ENCODE data around the gene ACAP2. TPM values are rescaled to one million over a fixed set of nuclear protein-coding genes. Genes with fewer than 3 reads are reported as not detected.
"Not testable (repeated sequence)": the region's sequence is repeated elsewhere in the genome, so short reads cannot be mapped to it uniquely, and the experiment has no call there.

Gene ACAP2
- total RNA-seq (10 to 100 TPM; 39.5 to 42.9 TPM), polyA plus RNA-seq (47.0 TPM)

DNA sequence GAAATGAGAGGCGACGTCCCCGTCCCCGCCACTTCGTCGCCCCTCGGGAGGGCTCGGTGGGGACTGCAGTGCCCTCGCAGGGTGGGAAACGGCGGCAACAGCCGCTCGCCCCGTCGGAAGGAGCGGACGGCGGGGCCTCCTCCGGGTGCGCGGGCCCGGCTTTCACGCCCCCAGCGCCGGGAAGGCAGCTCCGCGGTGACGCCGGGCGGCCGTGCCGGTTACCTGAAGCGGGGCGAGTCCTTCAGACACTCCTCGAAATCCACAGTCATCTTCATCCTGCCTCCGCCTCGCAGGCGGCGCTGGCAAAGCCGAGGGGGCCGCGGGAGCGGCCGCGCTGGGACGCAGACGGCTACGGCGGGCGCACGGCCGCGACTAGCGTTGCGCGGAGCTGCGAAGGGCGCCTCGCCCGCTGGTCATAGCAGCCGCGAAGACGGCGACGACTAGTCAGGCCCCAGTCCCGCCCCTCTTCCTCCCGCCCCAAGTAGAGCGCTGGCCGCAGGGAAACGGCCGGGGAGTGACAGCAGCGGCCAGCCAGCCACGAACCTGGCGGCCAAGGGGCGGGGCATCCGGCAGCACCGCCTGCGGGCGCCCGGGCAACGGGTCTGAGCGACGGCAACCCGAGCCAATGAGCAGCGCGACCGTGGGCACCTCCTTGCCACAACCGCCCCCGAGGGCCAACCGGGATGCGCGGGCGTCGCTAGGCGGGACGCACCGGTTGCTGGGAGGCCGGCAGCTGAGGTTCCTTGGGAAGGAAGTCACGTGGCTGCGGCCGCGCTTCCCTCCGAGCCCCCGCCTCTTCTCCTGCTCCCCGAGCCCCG is at the start of gene ACAP2:
TSS of gene ACAP2 (minus strand) at position 448 of the 818 bp plus-strand sequence. CDS start at position 275, 173 bp downstream.
- Mint-ChIP-seq H3K4me3 (peak within 1 kb of the TSS; percentile 90 to 97 (median 95)), H3K36me3 (peaks cover 0 to 13% (median 0%) of the 10 kb centered on the region in 3 donors), H3K4me1 (peaks cover 40 to 60% (median 51%) of the 10 kb centered on the region in 3 donors), H3K27ac (peak within 1 kb of the TSS; percentile 87 to 97 (median 94)), H3K9me3 (no peaks in the 10 kb centered on the region), H3K27me3 (no peaks in the 10 kb centered on the region)
- Histone ChIP-seq H3K27ac (ENCODE audit: low read depth, low read length) (peak within 1 kb of the TSS; percentile 79), H3K4me1 (ENCODE audit: insufficient read depth, low read length) (peaks cover 39% of the 10 kb centered on the region), H3K36me3 (ENCODE audit: insufficient read depth, low read length) (no peaks in the 10 kb centered on the region), H3K9me3 (ENCODE audit: low read length) (no peaks in the 10 kb centered on the region), H3K27me3 (ENCODE audit: insufficient read depth, low read length, poor library complexity, severe bottlenecking) (no peaks in the 10 kb centered on the region), H3K4me3 (ENCODE audit: low read length) (peak within 1 kb of the TSS; percentile 79)
- ChIA-PET CTCF (interaction anchor here (0.6 to 1.7 kb wide), 5 partner anchors 9 to 848 kb away, joined by 3 to 8 read pairs (median 3); partner anchors contain the start of genes PPP1R2 and XXYLT1), POLR2A (interaction anchor here (0.6 to 2.5 kb wide), 4 partner anchors 9 to 172 kb away, joined by 3 to 10 read pairs (median 4); partner anchors contain the start of genes PPP1R2 and XXYLT1)
- peak; percentile 96 to 99 (median 98) for DNase-seq

DNA sequence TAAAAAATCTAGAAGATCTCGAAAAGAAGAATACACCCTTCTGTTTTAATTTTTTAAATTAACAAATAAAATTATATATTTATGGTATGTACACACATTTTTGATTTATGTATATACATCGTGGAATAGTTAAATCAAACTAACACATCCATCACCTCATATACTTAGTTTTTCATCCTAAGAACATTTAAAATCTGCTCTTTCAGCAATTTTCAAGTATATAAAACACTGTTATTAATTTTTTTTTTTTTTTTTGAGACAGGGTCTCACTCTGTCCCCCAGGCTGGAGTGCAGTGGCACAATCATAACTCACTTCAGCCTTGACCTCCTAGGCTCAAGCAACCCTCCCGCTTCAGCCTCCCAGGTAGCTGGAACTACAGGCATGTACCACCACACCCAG is 32.8 kb upstream of the ACAP2 start:
- no peak overlapping the region for H3K27ac Mint-ChIP-seq
- DNase-seq = no peak
- Histone ChIP-seq H3K27me3 (ENCODE audit: insufficient read depth, low read length, poor library complexity, severe bottlenecking) (no peaks in the 10 kb centered on the region), H3K27ac (ENCODE audit: low read depth, low read length) (no peak overlapping the region), H3K9me3 (ENCODE audit: low read length) (no peaks in the 10 kb centered on the region), H3K4me1 (ENCODE audit: insufficient read depth, low read length) (no peaks in the 10 kb centered on the region), H3K36me3 (ENCODE audit: insufficient read depth, low read length) (no peaks in the 10 kb centered on the region), H3K4me3 (ENCODE audit: low read length) (no peak overlapping the region)
- H3K27me3 Mint-ChIP-seq = peaks cover 7 to 15% of the 10 kb centered on the region in 2 donors
- H3K4me1 Mint-ChIP-seq = no peaks in the 10 kb centered on the region
- H3K9me3 Mint-ChIP-seq = no peaks in the 10 kb centered on the region
- POLR2A ChIA-PET = no interaction called here
- CTCF ChIA-PET = no interaction called here
- no peaks in the 10 kb centered on the region for H3K36me3 Mint-ChIP-seq
- H3K4me3 Mint-ChIP-seq = no peak overlapping the region

DNA sequence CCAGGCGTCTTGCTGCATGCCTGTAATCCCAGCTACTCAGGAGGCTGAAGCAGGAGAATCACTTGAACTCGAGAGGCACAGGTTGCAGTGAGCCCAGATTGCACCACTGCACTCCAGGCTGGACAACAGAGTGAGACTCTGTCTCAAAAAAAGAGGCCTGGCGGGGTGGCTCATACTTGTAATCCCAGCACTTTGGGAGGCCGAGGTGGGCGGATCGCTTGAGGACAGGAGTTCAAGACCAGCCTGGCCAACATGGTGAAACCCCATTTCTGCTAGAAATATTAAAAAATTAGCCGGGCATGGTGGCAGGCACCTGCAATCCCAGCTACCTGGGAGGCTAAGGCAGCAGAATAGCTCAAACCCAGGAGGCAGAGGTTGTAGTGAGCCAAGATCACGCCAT is 32.3 kb upstream of the ACAP2 start:
- H3K36me3 ChIP-seq (ENCODE audit: insufficient read depth, low read length); H3K27me3 ChIP-seq (ENCODE audit: insufficient read depth, low read length, poor library complexity, severe bottlenecking); DNase-seq; H3K27ac ChIP-seq (ENCODE audit: low read depth, low read length); H3K4me1 Mint-ChIP-seq; H3K4me1 ChIP-seq (ENCODE audit: insufficient read depth, low read length); H3K27ac Mint-ChIP-seq; H3K4me3 Mint-ChIP-seq; H3K9me3 Mint-ChIP-seq; H3K4me3 ChIP-seq (ENCODE audit: low read length); POLR2A ChIA-PET; H3K9me3 ChIP-seq (ENCODE audit: low read length); H3K36me3 Mint-ChIP-seq: not testable (repeated sequence)
- peaks cover 7 to 15% of the 10 kb centered on the region in 2 donors for H3K27me3 Mint-ChIP-seq
- CTCF ChIA-PET = interaction anchor here (1.2 kb wide), 1 partner anchor 48 kb away, joined by 3 read pairs; no protein-coding TSS in a partner anchor

DNA sequence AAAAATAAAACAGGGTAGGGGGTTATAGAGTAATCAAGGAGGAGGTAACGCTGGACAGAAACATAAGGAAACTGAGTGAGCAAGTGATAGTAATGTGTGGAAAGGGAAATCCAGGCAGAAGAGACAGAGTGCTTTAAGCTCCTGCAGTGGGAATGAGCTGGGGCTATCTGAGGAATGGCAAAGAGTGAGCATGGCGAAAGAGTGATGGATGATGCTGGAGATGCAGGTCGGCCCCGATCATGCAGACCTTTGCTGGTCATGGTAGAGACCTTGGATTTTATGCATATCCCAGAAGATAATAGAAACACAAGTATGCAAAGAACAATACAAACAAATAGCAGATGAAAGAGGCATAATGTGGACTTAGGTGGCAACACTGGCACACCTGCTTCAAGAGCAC is 26.0 kb upstream of the ACAP2 start:
- Histone ChIP-seq H3K4me3 (ENCODE audit: low read length) (no peak overlapping the region), H3K27ac (ENCODE audit: low read depth, low read length) (no peak overlapping the region), H3K27me3 (ENCODE audit: insufficient read depth, low read length, poor library complexity, severe bottlenecking) (no peaks in the 10 kb centered on the region), H3K36me3 (ENCODE audit: insufficient read depth, low read length) (no peaks in the 10 kb centered on the region), H3K4me1 (ENCODE audit: insufficient read depth, low read length) (no peaks in the 10 kb centered on the region), H3K9me3 (ENCODE audit: low read length) (no peaks in the 10 kb centered on the region)
- POLR2A ChIA-PET = no interaction called here
- no peak for DNase-seq
- Mint-ChIP-seq H3K4me3 (no peak overlapping the region), H3K4me1 (peaks cover 0 to 4% (median 0%) of the 10 kb centered on the region in 3 donors), H3K9me3 (peaks cover 8 to 16% (median 13%) of the 10 kb centered on the region in 5 donors), H3K27me3 (no peaks in the 10 kb centered on the region), H3K36me3 (peaks cover 0 to 12% (median 0%) of the 10 kb centered on the region in 3 donors), H3K27ac (no peak overlapping the region)
- CTCF ChIA-PET = no interaction called here

- no peak overlapping the region for H3K4me3 ChIP-seq (ENCODE audit: low read length)
- ChIA-PET POLR2A (no interaction called here), CTCF (no interaction called here)
- peak overlapping the region in 1 of 8 donors; percentile 6 for H3K27ac Mint-ChIP-seq
- no peaks in the 10 kb centered on the region for H3K4me1 ChIP-seq (ENCODE audit: insufficient read depth, low read length)
- H3K4me3 Mint-ChIP-seq = no peak overlapping the region
- DNase-seq = no peak
- H3K9me3 Mint-ChIP-seq = peaks cover 8 to 16% (median 13%) of the 10 kb centered on the region in 5 donors
- no peaks in the 10 kb centered on the region for H3K9me3 ChIP-seq (ENCODE audit: low read length)
- H3K36me3 Mint-ChIP-seq = peaks cover 0 to 12% (median 0%) of the 10 kb centered on the region in 3 donors
- no peaks in the 10 kb centered on the region for H3K27me3 Mint-ChIP-seq
- H3K4me1 Mint-ChIP-seq = peaks cover 0 to 4% (median 0%) of the 10 kb centered on the region in 3 donors
- H3K27me3 ChIP-seq (ENCODE audit: insufficient read depth, low read length, poor library complexity, severe bottlenecking) = no peaks in the 10 kb centered on the region
- H3K27ac ChIP-seq (ENCODE audit: low read depth, low read length) = no peak overlapping the region
- no peaks in the 10 kb centered on the region for H3K36me3 ChIP-seq (ENCODE audit: insufficient read depth, low read length)
Measured at GRCh38 chr3:195468391-195468776, 25.6 kb upstream of the ACAP2 start.

- peaks cover 8 to 16% (median 13%) of the 10 kb centered on the region in 5 donors for H3K9me3 Mint-ChIP-seq
Measured at GRCh38 chr3:195467641-195468390, 25.0 kb upstream of the ACAP2 start.

GRCh38 chr3:195466251-195466650 is 23.4 kb upstream of the ACAP2 start:
- Mint-ChIP-seq H3K27me3 (no peaks in the 10 kb centered on the region), H3K36me3 (peaks cover 0 to 12% (median 0%) of the 10 kb centered on the region in 3 donors), H3K4me3 (no peak overlapping the region), H3K9me3 (peaks cover 8 to 16% (median 13%) of the 10 kb centered on the region in 5 donors), H3K4me1 (peaks cover 0 to 4% (median 0%) of the 10 kb centered on the region in 3 donors), H3K27ac (no peak overlapping the region)
- ChIA-PET POLR2A (no interaction called here), CTCF (no interaction called here)
- Histone ChIP-seq H3K36me3 (ENCODE audit: insufficient read depth, low read length) (no peaks in the 10 kb centered on the region), H3K27ac (ENCODE audit: low read depth, low read length) (no peak overlapping the region), H3K27me3 (ENCODE audit: insufficient read depth, low read length, poor library complexity, severe bottlenecking) (no peaks in the 10 kb centered on the region), H3K4me1 (ENCODE audit: insufficient read depth, low read length) (no peaks in the 10 kb centered on the region), H3K9me3 (ENCODE audit: low read length) (no peaks in the 10 kb centered on the region), H3K4me3 (ENCODE audit: low read length) (no peak overlapping the region)
- no peak for DNase-seq

More at GRCh38 chr3:195467641-195468390, 25.0 kb upstream of the ACAP2 start:
- Mint-ChIP-seq H3K36me3 (peaks cover 0 to 12% (median 0%) of the 10 kb centered on the region in 3 donors), H3K27ac (peak overlapping the region in 2 of 8 donors; percentile 6 to 70), H3K4me1 (peaks cover 0 to 4% (median 0%) of the 10 kb centered on the region in 3 donors), H3K27me3 (no peaks in the 10 kb centered on the region), H3K4me3 (no peak overlapping the region)
- peak in 1 of 5 donors; percentile 37 for DNase-seq
- H3K36me3 ChIP-seq (ENCODE audit: insufficient read depth, low read length) = no peaks in the 10 kb centered on the region
- ChIA-PET CTCF (no interaction called here), POLR2A (no interaction called here)
- H3K9me3 ChIP-seq (ENCODE audit: low read length) = no peaks in the 10 kb centered on the region
- H3K4me3 ChIP-seq (ENCODE audit: low read length) = no peak overlapping the region
- no peak overlapping the region for H3K27ac ChIP-seq (ENCODE audit: low read depth, low read length)
- H3K4me1 ChIP-seq (ENCODE audit: insufficient read depth, low read length) = no peaks in the 10 kb centered on the region
- H3K27me3 ChIP-seq (ENCODE audit: insufficient read depth, low read length, poor library complexity, severe bottlenecking) = no peaks in the 10 kb centered on the region

DNA sequence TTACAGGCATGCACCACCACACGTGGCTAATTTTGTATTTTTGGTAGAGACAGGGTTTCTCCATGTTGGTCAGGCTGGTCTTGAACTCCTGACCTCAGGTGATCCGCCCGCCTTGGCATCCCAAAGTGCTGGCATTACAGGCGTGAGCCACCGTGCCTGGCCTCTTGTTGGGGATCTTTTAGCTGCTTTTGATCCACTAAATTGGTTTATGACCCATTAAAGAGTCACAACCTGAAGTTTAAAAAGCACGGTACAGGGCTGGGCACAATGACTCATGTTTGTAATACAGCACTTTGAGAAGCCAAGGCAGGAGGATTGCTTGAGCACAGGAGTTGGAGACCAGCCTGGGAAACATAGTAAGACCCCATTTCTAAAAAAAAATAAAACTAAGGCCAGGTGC is 20.1 kb upstream of the ACAP2 start:
- H3K4me1 ChIP-seq (ENCODE audit: insufficient read depth, low read length); CTCF ChIA-PET; H3K36me3 ChIP-seq (ENCODE audit: insufficient read depth, low read length); H3K9me3 Mint-ChIP-seq; DNase-seq; H3K27me3 Mint-ChIP-seq; H3K9me3 ChIP-seq (ENCODE audit: low read length); H3K27me3 ChIP-seq (ENCODE audit: insufficient read depth, low read length, poor library complexity, severe bottlenecking); H3K27ac ChIP-seq (ENCODE audit: low read depth, low read length); POLR2A ChIA-PET; H3K4me3 Mint-ChIP-seq; H3K4me3 ChIP-seq (ENCODE audit: low read length); H3K27ac Mint-ChIP-seq; H3K36me3 Mint-ChIP-seq: not testable (repeated sequence)
- peaks cover 8 to 15% (median 13%) of the 10 kb centered on the region in 3 donors for H3K4me1 Mint-ChIP-seq
